GM12872 (cell line): Measurements from ENCODE around the gene MISP.

Experiments used
- TF ChIP-seq, protein P1 (sequence below): IDR thresholded peaks from 3 replicates; pipeline ENCODE4 v1.5.1; 2011; ENCODE audit warnings: low read depth, mild to moderate bottlenecking, low read length, moderate library complexity; ENCODE audit not compliant: insufficient read depth

The MISP gene

GRCh38 chr19:729965-730668 lies 20.8 kb upstream of the MISP start:
- TF ChIP-seq, protein P1, sequence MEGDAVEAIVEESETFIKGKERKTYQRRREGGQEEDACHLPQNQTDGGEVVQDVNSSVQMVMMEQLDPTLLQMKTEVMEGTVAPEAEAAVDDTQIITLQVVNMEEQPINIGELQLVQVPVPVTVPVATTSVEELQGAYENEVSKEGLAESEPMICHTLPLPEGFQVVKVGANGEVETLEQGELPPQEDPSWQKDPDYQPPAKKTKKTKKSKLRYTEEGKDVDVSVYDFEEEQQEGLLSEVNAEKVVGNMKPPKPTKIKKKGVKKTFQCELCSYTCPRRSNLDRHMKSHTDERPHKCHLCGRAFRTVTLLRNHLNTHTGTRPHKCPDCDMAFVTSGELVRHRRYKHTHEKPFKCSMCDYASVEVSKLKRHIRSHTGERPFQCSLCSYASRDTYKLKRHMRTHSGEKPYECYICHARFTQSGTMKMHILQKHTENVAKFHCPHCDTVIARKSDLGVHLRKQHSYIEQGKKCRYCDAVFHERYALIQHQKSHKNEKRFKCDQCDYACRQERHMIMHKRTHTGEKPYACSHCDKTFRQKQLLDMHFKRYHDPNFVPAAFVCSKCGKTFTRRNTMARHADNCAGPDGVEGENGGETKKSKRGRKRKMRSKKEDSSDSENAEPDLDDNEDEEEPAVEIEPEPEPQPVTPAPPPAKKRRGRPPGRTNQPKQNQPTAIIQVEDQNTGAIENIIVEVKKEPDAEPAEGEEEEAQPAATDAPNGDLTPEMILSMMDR: no peak

DNA sequence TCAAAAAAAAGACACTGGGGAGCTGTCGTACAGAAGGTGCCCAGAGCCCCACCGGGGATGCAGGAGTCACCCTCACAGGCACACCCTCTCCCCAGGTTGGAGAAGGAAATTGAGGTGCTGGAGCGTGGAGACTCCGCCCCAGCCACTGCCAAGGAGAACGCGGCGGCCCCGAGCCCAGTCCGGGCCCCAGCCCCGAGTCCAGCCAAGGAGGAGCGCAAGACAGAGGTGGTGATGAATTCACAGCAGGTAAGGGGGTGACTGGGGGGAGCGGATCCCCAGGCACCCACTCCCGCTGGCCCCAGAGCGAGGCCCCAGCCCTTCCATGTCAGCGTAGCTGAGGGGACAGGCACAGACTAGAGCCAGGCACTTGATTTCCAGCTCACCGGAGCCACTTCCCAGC lies 19.9 kb upstream of the MISP start:
- TF ChIP-seq, protein P1: no peak

GRCh38 chr19:732148-733069 lies 18.5 kb upstream of the MISP start:
- TF ChIP-seq, protein P1: no peak

GRCh38 chr19:734716-735115 lies 16.2 kb upstream of the MISP start:
- TF ChIP-seq, protein P1: no peak

DNA sequence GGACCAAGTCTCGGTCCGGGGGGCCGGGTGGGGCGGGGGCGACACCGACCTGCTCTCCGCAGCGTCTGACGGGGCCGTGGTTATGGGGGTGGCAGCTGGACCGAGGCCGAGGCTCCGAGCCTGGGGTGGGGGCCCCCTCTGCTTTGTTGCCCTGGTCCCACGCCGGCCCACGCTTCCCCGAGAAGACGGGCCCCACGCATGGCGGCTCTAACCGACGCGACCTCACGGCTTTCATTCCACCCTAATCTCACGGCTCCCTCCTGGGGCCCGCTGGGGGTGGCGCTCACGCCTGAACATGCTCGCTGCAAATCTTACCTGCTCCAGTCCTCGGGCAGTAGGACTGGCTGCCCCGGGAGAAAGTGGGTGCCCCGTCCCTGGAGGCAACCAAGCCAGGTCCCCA lies 14.8 kb upstream of the MISP start:
- TF ChIP-seq, protein P1: no peak

- TF ChIP-seq, protein P1: peak; percentile 73
Observed at GRCh38 chr19:737591-738093, 13.3 kb upstream of the MISP start.

DNA sequence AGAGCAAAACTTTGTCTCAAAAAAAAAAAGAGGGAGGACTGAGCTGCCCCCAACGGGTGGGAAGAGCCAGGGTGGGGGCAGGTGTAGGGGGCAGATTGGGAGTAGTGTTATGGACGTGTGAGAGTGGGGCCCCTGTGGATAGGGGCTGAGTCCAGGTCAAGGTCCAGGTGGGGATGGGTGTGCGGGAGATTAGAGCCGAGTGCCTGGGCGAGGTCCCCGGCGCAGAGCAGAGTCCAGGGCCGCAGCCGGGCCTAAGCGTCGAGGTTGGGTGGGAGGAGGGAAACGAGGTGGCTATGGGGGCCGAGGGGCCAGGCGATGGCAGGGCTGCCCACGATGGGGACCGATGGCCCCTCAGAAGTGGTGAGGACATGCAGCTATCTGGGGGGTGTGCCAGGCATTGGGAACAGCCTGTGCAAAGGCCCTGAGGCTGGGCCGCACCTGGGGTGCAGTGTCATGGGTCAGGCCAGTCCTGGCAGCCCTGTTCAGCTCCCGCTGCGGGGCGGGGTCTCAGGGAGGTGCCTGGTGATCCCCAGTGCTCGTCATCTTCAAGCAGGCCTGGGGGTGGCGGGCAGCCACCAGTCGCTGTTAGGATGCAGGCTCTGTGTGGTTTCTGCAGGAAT lies 12.3 kb upstream of the MISP start:
- TF ChIP-seq, protein P1: no peak
